Measurements from ENCODE around the gene IRAK2.

DNA sequence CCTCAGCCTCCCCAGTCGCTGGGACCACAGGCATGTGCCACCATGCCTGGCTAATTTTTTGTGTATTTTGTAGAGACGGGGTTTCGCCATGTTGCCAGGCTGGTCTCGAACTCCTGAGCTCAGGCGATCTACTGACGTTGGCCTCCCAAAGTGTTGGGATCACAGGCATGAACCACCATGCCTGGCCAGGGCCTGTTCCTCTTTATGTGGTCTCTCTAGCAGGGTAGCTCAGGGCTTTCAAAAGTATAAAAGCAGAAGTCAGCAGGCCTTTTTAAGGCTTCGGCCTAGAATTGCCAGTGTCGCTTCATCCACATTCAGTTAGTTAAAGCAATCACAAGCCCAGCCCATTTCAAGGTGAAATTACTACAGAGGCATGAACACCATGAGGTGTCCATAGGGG lies 15.5 kb upstream of the IRAK2 start:
- TF ChIP-seq, protein P1, sequence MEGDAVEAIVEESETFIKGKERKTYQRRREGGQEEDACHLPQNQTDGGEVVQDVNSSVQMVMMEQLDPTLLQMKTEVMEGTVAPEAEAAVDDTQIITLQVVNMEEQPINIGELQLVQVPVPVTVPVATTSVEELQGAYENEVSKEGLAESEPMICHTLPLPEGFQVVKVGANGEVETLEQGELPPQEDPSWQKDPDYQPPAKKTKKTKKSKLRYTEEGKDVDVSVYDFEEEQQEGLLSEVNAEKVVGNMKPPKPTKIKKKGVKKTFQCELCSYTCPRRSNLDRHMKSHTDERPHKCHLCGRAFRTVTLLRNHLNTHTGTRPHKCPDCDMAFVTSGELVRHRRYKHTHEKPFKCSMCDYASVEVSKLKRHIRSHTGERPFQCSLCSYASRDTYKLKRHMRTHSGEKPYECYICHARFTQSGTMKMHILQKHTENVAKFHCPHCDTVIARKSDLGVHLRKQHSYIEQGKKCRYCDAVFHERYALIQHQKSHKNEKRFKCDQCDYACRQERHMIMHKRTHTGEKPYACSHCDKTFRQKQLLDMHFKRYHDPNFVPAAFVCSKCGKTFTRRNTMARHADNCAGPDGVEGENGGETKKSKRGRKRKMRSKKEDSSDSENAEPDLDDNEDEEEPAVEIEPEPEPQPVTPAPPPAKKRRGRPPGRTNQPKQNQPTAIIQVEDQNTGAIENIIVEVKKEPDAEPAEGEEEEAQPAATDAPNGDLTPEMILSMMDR (conservative IDR thresholded peaks at IDR 0.05 in 1 of 2, IDR thresholded peaks at IDR 0.05 in 1 of 2; ENCODE audit: low read depth in 1 of 2, low read length in 2 of 2), result no peak
- no peak for TF ChIP-seq EZH2 (IDR thresholded peaks at IDR 0.05; ENCODE audit: low read length, missing control alignments)

Data from fibroblast of lung (primary cell).